ENCODE measurements around the gene ERO1A.

ERO1A gene

GRCh38 chr14:52700701-52701172 lies 5.4 kb upstream of the ERO1A start:
- H4K91ac ChIP-seq (ENCODE audit: low read length), result no peak overlapping the region
- no peaks in the 10 kb centered on the region for H3K27me3 ChIP-seq (ENCODE audit: control insufficient read depth in 1 of 2, insufficient read depth in 1 of 2, low read length in 2 of 2)
- H2BK15ac ChIP-seq (ENCODE audit: low read depth, poor library complexity, severe bottlenecking), result no peak overlapping the region
- H3K9me3 ChIP-seq (ENCODE audit: control insufficient read depth, low read length), result no peaks in the 10 kb centered on the region
- no peaks in the 10 kb centered on the region for H3K36me3 ChIP-seq (ENCODE audit: control insufficient read depth in 1 of 2, insufficient read depth in 2 of 2, low read depth in 1 of 2, low read length in 2 of 2)
- H2BK5ac ChIP-seq (ENCODE audit: low read depth, low read length, poor library complexity, severe bottlenecking), result no peak overlapping the region
- no peak overlapping the region for H3K27ac ChIP-seq (ENCODE audit: low read length, poor library complexity, severe bottlenecking)
- H3K79me1 ChIP-seq (replicated peaks; ENCODE audit: low read length, poor library complexity, severe bottlenecking), result no peaks in the 10 kb centered on the region
- H3K4ac ChIP-seq (ENCODE audit: low read depth in 1 of 2, low read length in 2 of 2), result no peak overlapping the region
- no peak overlapping the region for H2AK5ac ChIP-seq (ENCODE audit: low read length, severe bottlenecking)
- H4K8ac ChIP-seq (ENCODE audit: low read length), result no peak overlapping the region
- no peak overlapping the region for H3K23ac ChIP-seq (ENCODE audit: low read length in 2 of 2)
- no peak overlapping the region for H3K4me3 ChIP-seq (ENCODE audit: insufficient read depth in 1 of 2, low read depth in 1 of 2, low read length in 2 of 2)
- H3K18ac ChIP-seq (ENCODE audit: low read depth in 1 of 2, low read length in 2 of 2), result no peak overlapping the region
- 30% methylated on average over 2 of the region's 2 CpGs for WGBS
- peak; percentile 19 for DNase-seq
- H3K9ac ChIP-seq (ENCODE audit: low read length), result no peak overlapping the region
- H2BK12ac ChIP-seq (ENCODE audit: low read length in 2 of 2), result no peak overlapping the region
- peaks cover 1% of the 10 kb centered on the region for H3K4me1 ChIP-seq (ENCODE audit: control insufficient read depth, insufficient read depth, low read depth, low read length)
- H2BK120ac ChIP-seq (ENCODE audit: low read depth, low read length), result no peak overlapping the region
- H3K4me2 ChIP-seq (ENCODE audit: low read length, poor library complexity, severe bottlenecking), result no peak overlapping the region
- H2AFZ ChIP-seq (ENCODE audit: low read depth, low read length), result no peak overlapping the region
- H3K14ac ChIP-seq (ENCODE audit: low read length in 2 of 2), result no peak overlapping the region

- Histone ChIP-seq H3K9me3 (ENCODE audit: control insufficient read depth, low read length) (no peaks in the 10 kb centered on the region), H3K9ac (ENCODE audit: low read length) (peak overlapping the region; percentile 96), H2AK5ac (ENCODE audit: low read length, severe bottlenecking) (no peak overlapping the region), H3K27ac (ENCODE audit: low read length, poor library complexity, severe bottlenecking) (peak overlapping the region; percentile 26), H3K36me3 (ENCODE audit: control insufficient read depth in 1 of 2, insufficient read depth in 2 of 2, low read depth in 1 of 2, low read length in 2 of 2) (no peaks in the 10 kb centered on the region), H2BK120ac (ENCODE audit: low read depth, low read length) (peak overlapping the region; percentile 99), H3K4me1 (ENCODE audit: control insufficient read depth, insufficient read depth, low read depth, low read length) (peaks cover 4% of the 10 kb centered on the region), H4K91ac (ENCODE audit: low read length) (peak overlapping the region; percentile 87), H3K4ac (ENCODE audit: low read depth in 1 of 2, low read length in 2 of 2) (peak overlapping the region; percentile 64 to 80), H3K4me2 (ENCODE audit: low read length, poor library complexity, severe bottlenecking) (peak overlapping the region; percentile 92), H3K79me1 (replicated peaks; ENCODE audit: low read length, poor library complexity, severe bottlenecking) (peaks cover 5% of the 10 kb centered on the region), H2AFZ (ENCODE audit: low read depth, low read length) (peak overlapping the region; percentile 70), H3K14ac (ENCODE audit: low read length in 2 of 2) (peak overlapping the region in 1 of 2 experiments; percentile 92), H3K23ac (ENCODE audit: low read length in 2 of 2) (peak overlapping the region in 1 of 2 experiments; percentile 2), H4K8ac (ENCODE audit: low read length) (peak overlapping the region; percentile 45), H3K4me3 (ENCODE audit: insufficient read depth in 1 of 2, low read depth in 1 of 2, low read length in 2 of 2) (peak overlapping the region; percentile 91 to 99), H2BK5ac (ENCODE audit: low read depth, low read length, poor library complexity, severe bottlenecking) (no peak overlapping the region), H3K27me3 (ENCODE audit: control insufficient read depth in 1 of 2, insufficient read depth in 1 of 2, low read length in 2 of 2) (no peaks in the 10 kb centered on the region), H3K18ac (ENCODE audit: low read depth in 1 of 2, low read length in 2 of 2) (peak overlapping the region; percentile 65 to 92), H2BK12ac (ENCODE audit: low read length in 2 of 2) (peak overlapping the region in 1 of 2 experiments; percentile 61), H2BK15ac (ENCODE audit: low read depth, poor library complexity, severe bottlenecking) (no peak overlapping the region)
- WGBS, result 1% methylated on average over 45 of the region's 46 CpGs
- DNase-seq, result peak; percentile 59
Measured at GRCh38 chr14:52694761-52695480, 437 bp downstream of the ERO1A start.

GRCh38 chr14:52693532-52693931 lies 1.8 kb downstream of the ERO1A start:
- DNase-seq, result no peak
- H3K14ac ChIP-seq (ENCODE audit: low read length in 2 of 2), result no peak overlapping the region
- H3K18ac ChIP-seq (ENCODE audit: low read depth in 1 of 2, low read length in 2 of 2), result no peak overlapping the region
- H4K91ac ChIP-seq (ENCODE audit: low read length), result no peak overlapping the region
- no peaks in the 10 kb centered on the region for H3K36me3 ChIP-seq (ENCODE audit: control insufficient read depth in 1 of 2, insufficient read depth in 2 of 2, low read depth in 1 of 2, low read length in 2 of 2)
- H2BK5ac ChIP-seq (ENCODE audit: low read depth, low read length, poor library complexity, severe bottlenecking), result no peak overlapping the region
- H3K4me1 ChIP-seq (ENCODE audit: control insufficient read depth, insufficient read depth, low read depth, low read length), result peaks cover 4% of the 10 kb centered on the region
- no peak overlapping the region for H2BK120ac ChIP-seq (ENCODE audit: low read depth, low read length)
- H3K9me3 ChIP-seq (ENCODE audit: control insufficient read depth, low read length), result no peaks in the 10 kb centered on the region
- H3K23ac ChIP-seq (ENCODE audit: low read length in 2 of 2), result no peak overlapping the region
- H3K27me3 ChIP-seq (ENCODE audit: control insufficient read depth in 1 of 2, insufficient read depth in 1 of 2, low read length in 2 of 2), result no peaks in the 10 kb centered on the region
- H4K8ac ChIP-seq (ENCODE audit: low read length), result no peak overlapping the region
- H3K4me3 ChIP-seq (ENCODE audit: insufficient read depth in 1 of 2, low read depth in 1 of 2, low read length in 2 of 2), result peak overlapping the region in 1 of 2 experiments; percentile 99
- H3K79me1 ChIP-seq (replicated peaks; ENCODE audit: low read length, poor library complexity, severe bottlenecking), result peaks cover 5% of the 10 kb centered on the region
- H2BK12ac ChIP-seq (ENCODE audit: low read length in 2 of 2), result no peak overlapping the region
- no peak overlapping the region for H2AFZ ChIP-seq (ENCODE audit: low read depth, low read length)
- no peak overlapping the region for H2BK15ac ChIP-seq (ENCODE audit: low read depth, poor library complexity, severe bottlenecking)
- peak overlapping the region; percentile 96 for H3K9ac ChIP-seq (ENCODE audit: low read length)
- no peak overlapping the region for H2AK5ac ChIP-seq (ENCODE audit: low read length, severe bottlenecking)
- H3K4ac ChIP-seq (ENCODE audit: low read depth in 1 of 2, low read length in 2 of 2), result no peak overlapping the region
- no peak overlapping the region for H3K27ac ChIP-seq (ENCODE audit: low read length, poor library complexity, severe bottlenecking)
- WGBS, result 98% methylated on average over 7 of the region's 7 CpGs
- no peak overlapping the region for H3K4me2 ChIP-seq (ENCODE audit: low read length, poor library complexity, severe bottlenecking)

- Histone ChIP-seq H2BK12ac (ENCODE audit: low read length in 2 of 2) (no peak overlapping the region), H4K91ac (ENCODE audit: low read length) (no peak overlapping the region), H2BK5ac (ENCODE audit: low read depth, low read length, poor library complexity, severe bottlenecking) (no peak overlapping the region), H2AFZ (ENCODE audit: low read depth, low read length) (no peak overlapping the region), H2AK5ac (ENCODE audit: low read length, severe bottlenecking) (no peak overlapping the region), H3K4me3 (ENCODE audit: insufficient read depth in 1 of 2, low read depth in 1 of 2, low read length in 2 of 2) (peak overlapping the region in 1 of 2 experiments; percentile 47), H3K4me1 (ENCODE audit: control insufficient read depth, insufficient read depth, low read depth, low read length) (peaks cover 4% of the 10 kb centered on the region), H3K27me3 (ENCODE audit: control insufficient read depth in 1 of 2, insufficient read depth in 1 of 2, low read length in 2 of 2) (no peaks in the 10 kb centered on the region), H3K9me3 (ENCODE audit: control insufficient read depth, low read length) (no peaks in the 10 kb centered on the region), H3K23ac (ENCODE audit: low read length in 2 of 2) (no peak overlapping the region), H3K4ac (ENCODE audit: low read depth in 1 of 2, low read length in 2 of 2) (no peak overlapping the region), H4K8ac (ENCODE audit: low read length) (no peak overlapping the region), H2BK15ac (ENCODE audit: low read depth, poor library complexity, severe bottlenecking) (no peak overlapping the region), H3K36me3 (ENCODE audit: control insufficient read depth in 1 of 2, insufficient read depth in 2 of 2, low read depth in 1 of 2, low read length in 2 of 2) (no peaks in the 10 kb centered on the region), H3K14ac (ENCODE audit: low read length in 2 of 2) (no peak overlapping the region), H3K27ac (ENCODE audit: low read length, poor library complexity, severe bottlenecking) (no peak overlapping the region), H3K9ac (ENCODE audit: low read length) (peak overlapping the region; percentile 96), H3K18ac (ENCODE audit: low read depth in 1 of 2, low read length in 2 of 2) (no peak overlapping the region), H2BK120ac (ENCODE audit: low read depth, low read length) (no peak overlapping the region), H3K4me2 (ENCODE audit: low read length, poor library complexity, severe bottlenecking) (no peak overlapping the region), H3K79me1 (replicated peaks; ENCODE audit: low read length, poor library complexity, severe bottlenecking) (peaks cover 5% of the 10 kb centered on the region)
- WGBS, result 85% methylated on average over 3 of the region's 3 CpGs
- DNase-seq, result no peak
Measured at GRCh38 chr14:52693036-52693435, 2.3 kb downstream of the ERO1A start.

Data from mesenchymal stem cell (in vitro differentiated cells and primary cell).